GM12878 (cell line): ENCODE measurements around the gene EIF3B. TPM values are rescaled to one million over a fixed set of nuclear protein-coding genes. Genes with fewer than 3 reads are reported as not detected.
"Not testable (repeated sequence)": the region's sequence is repeated elsewhere in the genome, so short reads cannot be mapped to it uniquely, and the experiment has no call there.

Experiments used
- ATAC-seq: fragments of 200-7000 bp; cut with Tn5 transposase; 3 replicates; pipeline ENCODE4 v1.9.1; 2020; ENCODE audit warnings: mild to moderate bottlenecking, moderate library complexity
- BruUV-seq: library from RNA; stranded (reverse); fragments of 400-500 nt; replicated peaks from 2 replicates; lab custom pipeline; 2021; lab: Mats Ljungman, UMichigan
- CTCF ChIA-PET: fragments of 300-600 bp; sonication (Branson Sonifier 250); formaldehyde crosslinking; extraction: SDS; loops from one replicate; lab custom pipeline; 2021; ENCODE audit warnings: inconsistent platforms; lab: Yijun Ruan, JAX
- POLR2A ChIA-PET: fragments of 350-600 bp; formaldehyde crosslinking; extraction: SDS; loops from one replicate; lab custom pipeline; 2021; ENCODE audit warnings: inconsistent platforms; lab: Charles Lee
- RAD21 ChIA-PET: fragments of 300-600 bp; sonication (Branson Sonifier 250); formaldehyde crosslinking; loops from one replicate; lab custom pipeline; 2023; ENCODE audit warnings: antibody characterized with exemption; ENCODE audit not compliant: unreplicated experiment; lab: Charles Lee
- SMC1A ChIA-PET: fragments of 300-600 bp; sonication (Branson Sonifier 250); formaldehyde crosslinking; loops from one replicate; lab custom pipeline; 2023; ENCODE audit not compliant: unreplicated experiment, uncharacterized antibody; lab: Charles Lee
- DNase-seq: peaks from one replicate; pipeline ENCODE4 v3.0.0-alpha.2; 2011; ENCODE audit warnings: low read depth, low spot score
- FAIRE-seq: peaks from 3 replicates; lab custom pipeline; 2011; peaks lifted over from hg19 to GRCh38; lab: Jason Lieb, UNC
- H2AFZ ChIP-seq: 2 replicates; pipeline ENCODE4 v1.6.0; 2011; ENCODE audit warnings: low read depth, low read length, control low read depth; ENCODE audit not compliant: control insufficient read depth
- H3K27ac ChIP-seq: 2 replicates; pipeline ENCODE4 v1.5.1; 2011; ENCODE audit warnings: control low read depth; ENCODE audit not compliant: control insufficient read depth, insufficient read depth
- H3K27me3 ChIP-seq, 2 experiments: replicated peaks in 1 of 2; 2 replicates each; pipeline versions ENCODE4 v1.6.0 to v1.6.1; 2011; ENCODE audit warnings: low read length in 1 of 2; ENCODE audit not compliant: control insufficient read depth in 2 of 2, insufficient read depth in 2 of 2
- H3K36me3 ChIP-seq, 2 experiments: 2 replicates each; pipeline ENCODE4 v1.5.1; 2011; ENCODE audit warnings: low read length in 1 of 2; ENCODE audit not compliant: control insufficient read depth in 2 of 2, insufficient read depth in 2 of 2
- H3K4me1 ChIP-seq: 2 replicates; pipeline ENCODE4 v1.6.1; 2011; ENCODE audit warnings: mild to moderate bottlenecking, low read length, moderate library complexity, mixed read lengths; ENCODE audit not compliant: control insufficient read depth, insufficient read depth
- H3K4me2 ChIP-seq: 2 replicates; pipeline ENCODE4 v1.6.0; 2011; ENCODE audit warnings: control low read depth; ENCODE audit not compliant: control insufficient read depth, insufficient read depth
- H3K4me3 ChIP-seq: fragments of 200-600 bp; sonication (generic); 2 replicates; pipeline ENCODE4 v1.5.1; 2016
- H3K79me2 ChIP-seq: 2 replicates; pipeline ENCODE4 v1.6.0; 2011; ENCODE audit warnings: low read length; ENCODE audit not compliant: control insufficient read depth, insufficient read depth
- H3K9ac ChIP-seq: 2 replicates; pipeline ENCODE4 v1.8.0; 2011; ENCODE audit warnings: low read length, control low read depth, mixed read lengths; ENCODE audit not compliant: control insufficient read depth, insufficient read depth
- H3K9me3 ChIP-seq: replicated peaks from 3 replicates; pipeline ENCODE4 v1.5.1; 2011; ENCODE audit warnings: mild to moderate bottlenecking, low read length; ENCODE audit not compliant: control insufficient read depth, insufficient read depth
- H4K20me1 ChIP-seq: 2 replicates; pipeline ENCODE4 v1.6.0; 2011; ENCODE audit not compliant: control insufficient read depth, insufficient read depth
- CTCF ChIP-seq, 3 experiments: IDR thresholded peaks in 2 of 3; conservative IDR thresholded peaks in 1 of 3; 2 replicates each; pipeline ENCODE4 v1.5.1; 2011; ENCODE audit warnings: low read depth in 3 of 3, low read length in 3 of 3, mild to moderate bottlenecking in 3 of 3, control low read depth in 2 of 3, moderate library complexity in 2 of 3, inconsistent platforms in 1 of 3, mixed read lengths in 1 of 3; ENCODE audit not compliant: control insufficient read depth in 2 of 3, insufficient read depth in 1 of 3; ENCODE audit errors: extremely low read depth in 1 of 3
- NFYA ChIP-seq: IDR thresholded peaks from 2 replicates; pipeline ENCODE4 v1.6.1; 2011; ENCODE audit warnings: low read depth, mild to moderate bottlenecking, low read length, improper control_type of control experiment, borderline replicate concordance
- RAD21 ChIP-seq: IDR thresholded peaks from 2 replicates; pipeline ENCODE4 v1.6.1; 2011; ENCODE audit warnings: mild to moderate bottlenecking, low read depth, low read length, moderate library complexity; ENCODE audit not compliant: insufficient read depth
- whole genome bisulfite sequencing: methylation state at CpG from one replicate; pipeline ENCODE4 v1.1.6; 2016; ENCODE audit warnings: low lambda C conversion rate; ENCODE audit not compliant: insufficient replicate concordance, insufficient coverage; ENCODE audit errors: missing lambda C conversion rate; 5-methylcytosine and 5-hydroxymethylcytosine counted together
- in situ Hi-C: fragments of 300-500 bp; cut with MboI; formaldehyde crosslinking; loops from 9 replicates; pipeline ENCODE4 v1.14.3; 2018; ENCODE audit warnings: mixed read lengths
- intact Hi-C: fragments of 100-400 bp; cut with micrococcal nuclease; formaldehyde crosslinking; loops from one replicate; pipeline ENCODE4 v1.14.2; 2022; ENCODE audit not compliant: unreplicated experiment
- polyA plus RNA-seq, 11 experiments: library from polyadenylated mRNA; depleted of rRNA in 4 of 11; unstranded in 6 of 11; stranded (reverse) in 5 of 11; fragments of >200 nt; fragmentation: Nextera tagmentation in 4 of 11; fragmentation: Illumina TruSeq in 1 of 11; extraction: Ambion mirVana in 4 of 11; extraction: Trizol in 1 of 11; gene quantifications; 1 replicate in 1 of 11; 2 replicates in 10 of 11; pipeline versions ENCODE4 v1.2.1 to v1.2.3, GENCODE V29; 2011 to 2016; ENCODE audit warnings: inconsistent platforms in 2 of 11, missing spikeins in 2 of 11, low read depth in 1 of 11
- total RNA-seq, 4 experiments: library from RNA; depleted of rRNA in 3 of 4; stranded (reverse); fragments of >200 nt in 3 of 4; fragmentation: Illumina TruSeq in 1 of 4; extraction: Trizol in 1 of 4; gene quantifications; 2 replicates each; pipeline versions ENCODE4 v1.2.1 to v1.2.3, GENCODE V29; 2013 to 2021

Gene EIF3B
- total and polyA plus RNA-seq, 10 of the 15 experiments (the other 5 are each of a cell fraction or from before 2014, with no cell fraction given): 17.6 to 275 (median 153) TPM

DNA sequence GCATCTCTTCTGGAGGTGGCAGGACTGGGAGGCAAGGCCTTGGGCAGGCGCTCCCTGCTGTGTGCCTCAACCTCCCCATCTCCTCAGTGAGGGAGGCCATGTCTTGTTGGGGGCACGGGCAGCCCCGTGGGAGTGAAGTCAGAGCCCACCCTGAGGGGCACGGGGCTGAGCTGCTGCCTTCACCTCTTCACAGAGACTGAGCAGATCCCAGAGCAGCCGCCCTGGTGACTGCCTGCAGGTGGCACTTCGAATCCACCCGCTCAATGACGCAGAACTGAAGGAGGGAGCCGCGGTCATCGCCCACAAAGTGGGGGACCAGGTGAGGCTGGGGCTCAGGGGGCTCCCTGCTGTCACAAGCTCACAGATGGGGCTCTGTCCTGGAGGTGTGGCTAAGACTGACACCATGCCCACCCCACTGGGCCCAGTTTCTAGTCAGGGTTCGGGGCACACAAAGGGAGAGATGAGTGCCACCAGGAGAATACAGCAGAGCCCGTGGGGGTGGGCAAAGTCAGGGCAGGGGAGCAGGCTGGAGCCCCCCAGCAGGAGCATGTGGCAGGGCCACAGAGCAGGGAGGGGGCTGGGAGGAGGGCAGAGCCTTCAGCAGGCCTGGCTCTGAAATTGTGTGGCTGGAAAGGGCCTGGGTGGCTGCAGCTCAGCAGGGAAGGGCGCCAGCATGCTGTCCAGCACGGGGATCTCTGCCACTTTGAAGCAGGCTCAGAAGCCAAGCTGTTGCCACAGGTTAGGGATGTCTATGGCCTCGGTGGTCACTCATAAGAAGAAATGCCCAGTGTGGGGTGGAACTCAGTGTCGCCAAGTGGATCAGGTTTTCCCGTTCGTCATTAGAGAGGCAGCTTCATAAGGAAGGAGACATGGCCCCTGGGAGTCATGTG lies 30.0 kb downstream of the EIF3B start:
- TF ChIP-seq RAD21 (0 out of 2 replicates have a peak, but pooled peaks have one; percentile 5), NFYA (no peak), CTCF (IDR thresholded peaks at IDR 0.05 in 2 of 3, conservative IDR thresholded peaks at IDR 0.05 in 1 of 3; ENCODE audit: control insufficient read depth in 2 of 3, extremely low read depth in 1 of 3, insufficient read depth in 1 of 3, low read depth in 3 of 3, low read length in 3 of 3) (peak in 2 of 3 experiments; percentile 15 to 23; a peak in 3 of 6 replicates)
- Histone ChIP-seq H3K27me3 (no peaks in the 10 kb centered on the region), H3K4me2 (no peak overlapping the region), H3K36me3 (peaks cover 10 to 30% of the 10 kb centered on the region in 2 experiments; a peak in 3 of 4 replicates), H3K79me2 (no peaks in the 10 kb centered on the region), H3K9ac (no peak overlapping the region), H3K9me3 (no peaks in the 10 kb centered on the region), H4K20me1 (no peaks in the 10 kb centered on the region), H2AFZ (no peak overlapping the region), H3K4me3 (no peak overlapping the region), H3K4me1 (no peaks in the 10 kb centered on the region), H3K27ac (no peak overlapping the region)
- ATAC-seq (peak; percentile 22; the same call in 2 of the 3 replicates), DNase-seq (no peak), FAIRE-seq (no peak)
- RAD21 ChIA-PET: interaction anchor here (0.6 to 2.1 kb wide), 4 partner anchors 18 to 508 kb away, joined by 3 to 5 read pairs (median 4); partner anchors contain the start of gene CHST12
- POLR2A ChIA-PET: no interaction called here
- intact Hi-C loops: no loop called here
- in situ Hi-C loops: no loop called here
- WGBS: 74% methylated on average over 19 of the region's 19 CpGs
- SMC1A ChIA-PET: interaction anchor here (1.3 kb wide), 1 partner anchor 84 kb away, joined by 5 read pairs; no protein-coding TSS in a partner anchor
- CTCF ChIA-PET: interaction anchor here (0.7 to 1.5 kb wide), 4 partner anchors 15 to 84 kb away, joined by 3 to 13 read pairs (median 4); no protein-coding TSS in a partner anchor
- no TSS peak for BruUV-seq

DNA sequence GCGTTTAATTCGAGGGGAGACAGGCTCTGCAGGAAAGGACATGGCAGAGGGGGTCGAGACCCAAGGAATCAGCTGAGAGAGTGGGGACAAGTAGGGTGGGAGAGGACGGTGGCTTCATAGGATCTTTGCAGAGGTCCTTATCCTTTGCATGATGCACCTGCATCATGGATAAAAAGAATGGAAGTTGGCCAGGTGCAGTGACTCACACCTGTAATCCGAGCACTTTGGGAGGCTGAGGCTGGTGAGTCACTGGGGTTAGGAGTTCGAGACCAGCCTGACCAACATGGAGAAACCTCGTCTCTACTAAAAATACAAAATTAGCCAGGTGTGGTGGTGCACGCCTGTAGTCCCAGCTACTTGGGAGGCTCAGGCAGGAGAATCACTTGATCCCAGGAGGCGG lies 31.5 kb downstream of the EIF3B start:
- in situ Hi-C loops, BruUV-seq, CTCF ChIA-PET: not testable (repeated sequence)

More for the DNA sequence above, 31.5 kb downstream of the EIF3B start:
- FAIRE-seq, ATAC-seq, H3K4me3 ChIP-seq, H3K79me2 ChIP-seq, H3K4me2 ChIP-seq, H2AFZ ChIP-seq, POLR2A ChIA-PET, H3K4me1 ChIP-seq, H3K9me3 ChIP-seq, H3K27me3 ChIP-seq, intact Hi-C loops, H3K9ac ChIP-seq, H3K27ac ChIP-seq, SMC1A ChIA-PET, H4K20me1 ChIP-seq, DNase-seq: not testable (repeated sequence)
- RAD21 ChIA-PET: interaction anchor here (1.3 kb wide), 1 partner anchor 82 kb away, joined by 4 read pairs; no protein-coding TSS in a partner anchor
- peaks cover 3 to 17% of the 10 kb centered on the region in 2 experiments; a peak in 3 of 4 replicates for H3K36me3 ChIP-seq
- WGBS: 83% methylated on average over 9 of the region's 9 CpGs
